Epidermal melanocyte (primary cell): Measurements from ENCODE around the gene B3GNT7.
"Not testable (repeated sequence)": the region's sequence is repeated elsewhere in the genome, so short reads cannot be mapped to it uniquely, and the experiment has no call there.

Source experiments
- DNase-seq: peaks from one replicate; pipeline ENCODE4 v3.0.0; 2011; ENCODE audit warnings: low spot score; ENCODE audit not compliant: insufficient read length

The B3GNT7 gene

GRCh38 chr2:231364961-231365810, 30.3 kb upstream of the B3GNT7 start:
- DNase-seq = peak; percentile 98

- DNase-seq = no peak
These were observed 28.3 kb upstream of the B3GNT7 start for GRCh38 chr2:231367178-231367577.

- DNase-seq = no peak
These were observed 25.7 kb upstream of the B3GNT7 start for GRCh38 chr2:231369580-231370428.

- no peak for DNase-seq
These were observed 25.1 kb upstream of the B3GNT7 start for GRCh38 chr2:231370429-231370748.

GRCh38 chr2:231370749-231371429, 24.6 kb upstream of the B3GNT7 start:
- DNase-seq = no peak

GRCh38 chr2:231371430-231372054, 24.0 kb upstream of the B3GNT7 start:
- no peak for DNase-seq

GRCh38 chr2:231372326-231372725, 23.2 kb upstream of the B3GNT7 start:
- no peak for DNase-seq

- no peak for DNase-seq
These were observed 22.3 kb upstream of the B3GNT7 start for GRCh38 chr2:231373184-231373583.

- DNase-seq = no peak
These were observed 21.6 kb upstream of the B3GNT7 start for GRCh38 chr2:231373786-231374349.

GRCh38 chr2:231374771-231375170, 20.7 kb upstream of the B3GNT7 start:
- DNase-seq = no peak

GRCh38 chr2:231375994-231376615, 19.4 kb upstream of the B3GNT7 start:
- DNase-seq = not testable (repeated sequence)

GRCh38 chr2:231376857-231377256, 18.7 kb upstream of the B3GNT7 start:
- no peak for DNase-seq

GRCh38 chr2:231378026-231378722, 17.3 kb upstream of the B3GNT7 start:
- DNase-seq = no peak

GRCh38 chr2:231379266-231380215, 16.0 kb upstream of the B3GNT7 start:
- DNase-seq = no peak

- DNase-seq = no peak
These were observed 15.2 kb upstream of the B3GNT7 start for GRCh38 chr2:231380307-231380706.

- no peak for DNase-seq
These were observed 14.3 kb upstream of the B3GNT7 start for GRCh38 chr2:231380991-231381847.

GRCh38 chr2:231382116-231382515, 13.4 kb upstream of the B3GNT7 start:
- no peak for DNase-seq
